Fibroblast of lung (primary cell): Measurements from ENCODE around the gene PFKP.

ENCODE experiments used
- CTCF ChIP-seq, 2 donors: IDR thresholded peaks in 1 of 2; conservative IDR thresholded peaks in 1 of 2; 1 replicate in 1 of 2; 2 replicates in 1 of 2; pipeline ENCODE4 v1.5.1; 2011 to 2012; ENCODE audit warnings: low read length in 2 of 2, control low read depth in 1 of 2, inconsistent platforms in 1 of 2, low read depth in 1 of 2, mild to moderate bottlenecking in 1 of 2
- EZH2 ChIP-seq: IDR thresholded peaks from 2 replicates; pipeline ENCODE4 v1.5.1; 2012; ENCODE audit warnings: low read length, control low read depth, mild to moderate bottlenecking; ENCODE audit errors: missing control alignments

- no peak for TF ChIP-seq CTCF (conservative IDR thresholded peaks at IDR 0.05 in 1 of 2, IDR thresholded peaks at IDR 0.05 in 1 of 2; ENCODE audit: low read depth in 1 of 2, low read length in 2 of 2)
- no peak for TF ChIP-seq EZH2
Measured at GRCh38 chr10:3069876-3070275, 2.5 kb downstream of the PFKP start.
